HG03280 (cell line): ENCODE measurements around the gene PXDC1.

Source experiments
- ATAC-seq: cut with Tn5 transposase; IDR thresholded peaks from one replicate; pipeline ENCODE4 v1.9.1; 2021; ENCODE audit warnings: mild to moderate bottlenecking, moderate library complexity; ENCODE audit not compliant: unreplicated experiment

Gene PXDC1, protein sequence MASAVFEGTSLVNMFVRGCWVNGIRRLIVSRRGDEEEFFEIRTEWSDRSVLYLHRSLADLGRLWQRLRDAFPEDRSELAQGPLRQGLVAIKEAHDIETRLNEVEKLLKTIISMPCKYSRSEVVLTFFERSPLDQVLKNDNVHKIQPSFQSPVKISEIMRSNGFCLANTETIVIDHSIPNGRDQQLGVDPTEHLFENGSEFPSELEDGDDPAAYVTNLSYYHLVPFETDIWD

DNA sequence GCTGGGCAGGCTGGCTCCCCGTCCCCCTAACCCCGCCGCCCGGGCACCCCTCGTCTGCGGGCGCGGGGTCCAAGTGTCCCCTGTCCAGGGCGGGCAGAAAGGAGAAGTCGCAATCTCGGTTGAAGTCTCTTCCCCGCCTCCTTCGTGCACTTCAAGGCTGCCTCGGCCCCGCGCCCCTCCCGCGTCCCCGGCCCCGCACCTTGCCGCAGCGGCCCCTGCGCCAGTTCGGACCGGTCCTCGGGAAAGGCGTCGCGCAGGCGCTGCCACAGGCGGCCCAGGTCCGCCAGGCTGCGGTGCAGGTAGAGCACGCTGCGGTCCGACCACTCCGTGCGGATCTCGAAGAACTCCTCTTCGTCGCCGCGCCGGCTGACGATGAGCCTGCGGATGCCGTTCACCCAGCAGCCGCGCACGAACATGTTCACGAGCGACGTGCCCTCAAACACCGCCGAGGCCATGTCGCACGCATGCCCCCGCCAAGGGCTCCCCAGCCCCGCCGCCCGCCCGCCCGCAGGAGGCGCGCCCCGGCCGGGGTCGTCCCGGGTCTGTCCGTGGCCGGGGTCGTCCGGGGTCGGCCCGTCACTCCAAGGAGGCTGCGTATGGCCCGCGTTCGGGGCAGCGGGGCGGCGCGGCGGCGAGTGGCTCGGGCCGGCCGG is at the start of gene PXDC1:
PXDC1 (minus strand) TSS at position 637 of the 653 bp plus-strand sequence; CDS start at position 455, 182 bp downstream.
- peak; percentile 16 for ATAC-seq

DNA sequence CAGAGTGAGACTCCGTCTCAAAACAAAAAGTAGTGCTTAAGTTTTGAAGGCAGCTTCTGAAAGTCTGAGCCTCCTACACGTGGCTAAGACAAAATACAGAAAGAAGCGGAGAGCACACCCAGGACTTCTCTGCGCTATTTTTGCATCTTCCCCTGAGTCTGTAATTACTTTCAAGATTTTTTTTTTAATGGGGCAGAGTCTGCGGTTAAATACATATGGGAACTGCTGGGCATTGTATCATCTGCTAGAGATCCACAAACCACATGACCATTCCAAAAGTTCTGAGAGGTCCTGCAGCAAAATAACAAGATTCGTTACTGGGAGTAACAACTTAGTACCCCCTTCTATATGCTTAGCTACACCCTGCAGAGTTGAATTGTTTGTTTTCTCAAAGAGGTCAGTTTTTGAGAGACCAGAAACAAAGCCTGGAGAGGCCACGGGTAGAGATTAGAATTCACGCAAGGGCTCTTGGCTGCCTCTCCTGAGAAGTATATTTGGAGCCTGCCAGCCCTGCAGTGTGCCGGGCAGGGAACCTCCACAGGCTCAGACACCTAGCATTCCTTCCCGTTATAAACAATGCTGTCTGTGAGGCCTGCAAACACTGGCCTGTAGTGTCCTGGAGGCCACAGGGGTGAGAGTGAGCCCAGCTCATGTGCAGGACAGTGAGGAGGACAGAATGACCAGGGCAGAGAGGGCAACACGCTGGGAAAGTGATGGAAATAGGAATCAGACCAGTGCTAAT is 49.5 kb upstream of the PXDC1 start:
- no peak for ATAC-seq

DNA sequence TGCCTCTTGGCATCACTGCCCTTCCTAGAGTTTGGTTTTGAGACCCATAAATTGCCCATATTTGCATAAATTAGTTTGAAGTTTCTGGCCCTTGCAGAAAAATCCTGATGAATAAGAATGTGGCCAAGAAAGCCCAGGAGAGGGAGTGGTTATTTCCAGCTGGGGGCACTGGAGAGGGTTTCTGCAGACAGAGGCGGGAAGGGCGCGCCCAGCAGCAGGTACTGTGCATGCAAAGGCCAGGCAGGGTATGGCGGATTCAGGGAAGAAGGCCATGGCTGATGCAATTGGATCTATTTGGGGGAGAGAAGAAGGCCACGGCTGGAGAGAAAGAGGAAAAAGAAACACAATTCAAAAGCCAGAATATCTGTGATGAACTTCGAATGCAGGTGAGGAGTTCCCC is 48.2 kb upstream of the PXDC1 start:
- no peak for ATAC-seq

DNA sequence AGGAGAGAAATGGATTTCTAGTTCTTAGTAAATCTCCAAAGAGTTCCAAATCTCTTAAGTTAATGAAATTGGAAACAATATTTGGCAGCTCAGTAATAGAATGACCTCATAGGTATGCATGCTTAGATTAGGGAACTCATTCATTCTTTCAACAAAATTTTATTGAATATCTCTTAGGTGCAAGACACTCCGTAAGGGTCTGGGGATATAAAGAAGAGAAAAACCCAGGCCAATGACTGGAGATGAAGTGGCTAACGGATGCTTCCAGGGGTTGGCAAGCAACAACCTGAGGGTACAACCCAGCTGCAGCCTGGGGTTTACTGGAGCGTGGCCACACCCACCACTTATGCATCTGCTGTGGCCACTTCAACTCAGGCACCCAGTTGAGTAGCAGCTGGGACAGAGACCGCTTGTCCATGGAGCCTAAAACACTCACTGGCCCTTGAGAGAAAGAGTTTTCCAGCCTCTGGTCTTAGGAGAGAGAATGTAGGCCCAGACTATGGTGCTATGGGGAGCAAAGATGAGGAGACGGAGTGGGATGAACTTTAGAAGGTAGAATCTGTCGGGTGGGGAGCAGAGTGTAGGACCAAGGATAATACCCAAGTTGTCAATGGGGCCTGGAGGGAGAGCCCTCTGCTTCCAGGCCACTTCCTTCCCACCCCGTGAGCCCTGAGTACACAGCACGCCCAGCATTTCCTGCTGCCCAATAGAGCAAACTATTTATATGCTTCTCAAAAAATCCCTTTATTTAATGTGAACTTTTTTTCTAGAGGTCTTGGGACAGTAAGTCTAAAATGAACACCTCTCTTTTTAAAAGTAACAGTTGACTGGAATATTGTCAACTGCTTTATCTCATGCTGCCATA is 46.8 kb upstream of the PXDC1 start:
- ATAC-seq: no peak

DNA sequence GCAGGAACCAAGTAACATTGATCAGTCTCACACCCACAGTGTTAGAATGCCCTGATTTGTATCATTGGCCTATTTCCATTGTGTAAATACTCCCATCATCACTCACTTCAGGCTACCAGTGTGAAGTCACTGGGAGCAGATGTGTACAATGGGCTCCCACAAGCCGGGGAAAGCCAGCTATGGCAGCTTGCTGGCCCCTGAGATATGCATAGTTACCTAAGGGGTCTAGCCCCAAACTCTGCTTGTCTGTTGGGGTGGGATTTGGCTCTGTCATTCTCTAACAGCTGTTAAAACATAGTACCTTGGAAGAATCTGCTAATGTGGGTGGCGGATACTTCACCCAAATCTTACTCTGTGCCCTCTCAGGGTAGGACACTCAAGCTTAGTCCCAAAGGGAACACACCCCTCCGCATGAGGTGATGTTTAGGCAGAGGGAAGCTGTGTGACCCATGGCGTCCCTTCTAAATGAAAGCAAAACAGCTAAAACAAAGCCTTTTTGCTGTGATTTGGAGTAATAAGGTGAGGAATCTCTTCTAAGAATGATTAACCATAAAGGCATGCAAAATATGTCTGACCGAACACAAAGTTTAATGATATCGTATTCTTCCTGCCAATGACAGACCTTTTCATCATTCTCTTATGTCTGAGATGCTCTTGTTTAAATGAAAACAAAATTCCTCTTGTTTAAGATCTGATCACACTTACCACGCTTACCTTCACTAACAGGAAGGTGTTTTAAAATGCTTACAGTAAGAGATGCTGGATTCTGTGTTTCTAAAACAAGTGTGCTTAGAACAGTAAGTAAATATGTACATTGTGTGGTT is 45.9 kb upstream of the PXDC1 start:
- ATAC-seq: no peak

DNA sequence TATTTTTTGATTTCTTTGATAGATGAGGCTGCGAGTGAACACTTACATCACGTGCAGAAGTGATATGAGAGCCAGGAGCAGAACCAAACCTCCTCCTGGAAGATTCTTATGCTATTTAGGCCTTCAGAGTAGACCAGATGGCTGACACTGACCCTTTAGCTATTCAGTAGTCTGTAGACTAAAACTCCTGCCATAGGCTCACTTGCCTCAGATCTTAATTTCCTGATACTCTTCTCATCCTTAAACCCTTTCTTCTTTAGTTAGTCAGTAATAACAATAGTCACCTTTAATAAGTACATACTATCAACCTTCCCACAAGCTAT is 45.2 kb upstream of the PXDC1 start:
- ATAC-seq: no peak

DNA sequence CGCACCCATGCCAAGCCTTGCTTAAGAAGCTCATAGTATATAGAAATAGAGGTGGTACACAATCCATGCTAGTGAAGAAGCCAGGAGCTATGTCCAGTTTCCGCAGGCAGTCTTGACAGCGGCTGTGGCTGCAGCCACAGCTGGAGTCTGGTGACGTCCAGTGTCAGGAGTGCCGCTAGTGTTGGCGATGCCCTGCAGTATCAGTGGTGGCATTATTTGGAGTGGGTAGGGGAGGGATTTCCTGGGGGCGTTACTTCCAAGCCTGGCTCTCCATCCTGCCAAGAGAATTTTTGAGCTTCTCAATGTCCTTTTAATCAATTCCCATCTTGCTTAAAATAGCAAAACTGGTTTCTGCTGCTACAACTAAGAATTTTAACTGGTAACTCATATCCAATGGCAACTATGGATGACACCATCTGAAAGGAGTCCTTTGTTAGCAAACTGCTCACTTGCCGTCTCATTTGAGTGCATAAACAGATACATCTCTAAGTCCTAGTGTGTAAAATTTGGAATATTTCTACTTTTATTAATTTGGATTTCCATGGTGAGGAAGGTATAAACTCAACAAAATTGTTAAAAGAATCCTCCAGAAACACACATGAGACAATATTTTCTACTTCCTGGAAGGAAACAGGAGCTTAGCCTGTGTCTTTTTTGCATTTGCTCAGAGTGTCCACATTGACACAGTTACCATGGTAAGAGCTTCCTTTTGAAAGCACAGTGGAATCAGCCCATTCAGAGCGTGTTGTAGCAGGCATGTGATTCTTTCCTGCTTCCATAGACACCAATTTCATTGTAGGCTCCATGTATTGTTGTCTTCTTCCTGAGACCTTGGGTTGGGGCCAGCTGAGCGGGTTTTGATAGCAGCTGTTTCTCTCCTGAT is 44.6 kb upstream of the PXDC1 start:
- ATAC-seq: no peak

DNA sequence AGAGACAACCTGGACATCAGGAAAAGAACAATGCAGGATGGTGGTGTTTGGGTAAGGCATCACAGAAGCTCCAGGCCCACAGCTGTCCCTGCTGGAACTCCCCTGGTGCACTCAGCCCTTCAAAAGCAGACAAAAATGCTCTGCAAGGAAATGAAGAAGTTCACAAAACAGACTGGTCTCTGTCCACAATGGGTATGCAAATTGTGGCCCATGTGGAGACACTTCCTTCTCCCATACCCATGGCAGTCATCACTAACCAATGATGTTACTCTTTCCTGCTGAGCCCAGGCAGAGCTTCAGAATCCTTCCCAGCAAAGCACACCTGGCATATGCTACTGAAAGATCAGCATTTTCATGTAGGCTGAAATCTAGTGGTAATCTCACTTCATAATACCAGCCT is 42.6 kb upstream of the PXDC1 start:
- ATAC-seq: peak; percentile 49

DNA sequence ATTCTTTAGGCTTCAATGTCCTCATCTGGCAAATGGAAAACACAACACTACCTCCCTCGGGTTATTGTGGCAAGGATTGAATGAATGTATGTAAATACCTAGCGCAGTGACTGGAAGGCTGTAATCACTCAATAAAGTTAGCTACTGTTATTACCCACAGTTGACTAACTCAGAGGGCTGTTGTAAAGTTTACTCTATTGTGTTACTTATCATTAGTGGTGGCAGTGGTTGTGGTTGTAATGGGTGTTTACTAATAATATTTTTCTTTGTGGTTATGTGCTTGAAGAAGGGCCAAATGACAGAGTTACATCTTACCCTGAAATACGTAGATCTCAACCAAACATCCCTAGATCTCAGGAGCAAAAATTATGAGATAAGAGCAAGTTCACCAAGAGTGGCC is 42.0 kb upstream of the PXDC1 start:
- no peak for ATAC-seq

DNA sequence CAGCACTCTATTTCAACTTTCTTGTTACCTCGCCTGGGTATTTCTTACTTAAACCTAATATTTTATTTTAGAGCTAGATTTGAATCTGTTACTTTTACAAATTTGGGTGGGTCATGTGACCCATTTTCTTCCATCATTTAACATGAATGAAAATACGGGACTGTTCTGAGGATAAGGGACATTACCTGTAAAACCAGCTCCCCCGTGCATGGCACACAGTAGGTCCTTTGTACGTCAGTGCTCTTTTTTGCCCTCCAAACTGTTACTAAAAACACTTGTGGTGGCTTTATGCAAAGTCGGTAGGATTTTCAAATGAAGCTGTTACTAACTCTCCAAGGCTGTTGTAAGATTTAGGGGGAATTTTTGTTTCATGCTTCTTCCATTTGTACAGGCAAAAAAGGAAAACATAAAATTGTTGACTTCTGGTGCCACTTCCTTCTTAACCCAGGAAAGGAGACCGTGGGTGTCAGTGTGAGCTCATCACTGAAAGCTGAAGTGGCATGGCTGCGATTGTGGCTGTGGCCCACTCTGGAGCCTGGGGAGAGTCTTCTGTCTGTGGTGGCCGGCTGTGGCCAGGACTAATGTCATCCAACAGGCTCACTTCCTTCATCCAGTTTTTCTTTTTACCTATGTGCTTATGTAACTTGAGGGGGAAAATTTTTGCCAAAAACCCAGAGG is 40.2 kb upstream of the PXDC1 start:
- no peak for ATAC-seq

DNA sequence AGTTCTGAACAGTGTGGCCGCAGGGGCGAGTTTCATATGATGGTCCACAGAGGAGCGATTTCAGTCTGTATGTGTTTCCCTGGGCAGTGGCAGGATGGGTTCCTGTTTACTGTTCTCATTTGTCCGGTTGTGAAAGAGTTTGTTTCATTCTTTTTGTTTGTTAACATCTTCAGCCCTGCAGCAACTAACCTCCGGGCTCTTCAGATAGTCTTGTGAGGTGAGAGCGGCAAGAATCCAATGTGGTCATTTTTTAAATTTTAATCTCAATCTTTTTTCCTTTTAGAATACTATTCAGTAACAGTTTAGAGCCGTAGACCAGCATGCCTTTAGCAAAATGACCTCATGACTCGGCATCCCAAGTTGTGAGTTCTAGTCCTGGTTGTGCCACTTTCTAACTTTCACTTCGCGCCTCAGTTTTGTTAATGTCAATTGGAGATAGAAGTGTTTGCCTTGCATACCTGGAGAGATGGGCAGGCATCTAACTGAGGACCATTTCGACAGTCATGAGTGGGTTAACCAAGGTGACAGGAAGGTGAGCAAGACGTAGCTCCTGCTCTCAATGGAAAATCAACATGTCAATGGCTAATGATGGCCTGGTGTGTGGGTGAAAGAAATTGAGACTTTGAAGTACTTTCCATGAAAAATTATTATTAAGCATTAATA is 38.5 kb upstream of the PXDC1 start:
- no peak for ATAC-seq

DNA sequence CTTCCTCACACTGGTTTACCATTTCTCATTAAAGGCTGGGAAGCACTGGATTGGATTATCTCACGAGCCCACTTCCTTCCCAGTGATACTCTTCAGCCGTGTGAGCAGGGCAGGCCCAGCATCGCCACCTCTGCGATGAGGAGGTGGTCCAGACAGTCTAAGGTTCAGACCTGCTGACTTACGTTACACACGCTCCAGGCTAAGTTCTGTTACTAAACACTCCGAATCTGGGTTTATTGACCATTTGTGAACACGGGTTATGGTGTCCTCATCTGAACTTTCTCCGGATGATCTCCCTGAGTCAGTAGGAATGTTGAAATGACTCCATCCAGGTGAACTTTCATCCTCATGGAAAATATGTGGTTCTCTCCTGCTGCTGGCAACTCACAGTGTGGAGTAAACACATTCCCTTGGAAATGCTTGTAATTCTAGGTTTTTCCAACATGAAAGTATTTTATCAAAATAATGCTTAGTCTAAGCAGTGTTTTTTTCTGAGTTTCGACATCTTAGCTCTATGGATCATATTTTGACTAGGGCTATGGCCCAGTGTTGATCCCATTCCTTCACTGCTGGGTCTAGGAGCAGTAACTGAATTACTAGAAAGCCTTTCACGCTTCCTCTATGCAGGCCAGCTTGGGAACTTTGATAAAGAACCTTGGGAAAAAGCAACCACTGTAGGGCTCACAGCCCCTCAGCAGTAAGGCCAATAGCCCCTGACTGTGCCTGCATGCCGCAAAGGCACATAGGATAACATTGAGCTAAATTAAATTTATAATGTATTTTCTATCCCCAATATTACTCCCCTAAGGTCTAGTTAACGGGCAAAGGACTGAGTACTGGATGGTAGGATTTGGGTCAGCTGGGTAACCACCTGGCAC is 37.7 kb upstream of the PXDC1 start:
- no peak for ATAC-seq

DNA sequence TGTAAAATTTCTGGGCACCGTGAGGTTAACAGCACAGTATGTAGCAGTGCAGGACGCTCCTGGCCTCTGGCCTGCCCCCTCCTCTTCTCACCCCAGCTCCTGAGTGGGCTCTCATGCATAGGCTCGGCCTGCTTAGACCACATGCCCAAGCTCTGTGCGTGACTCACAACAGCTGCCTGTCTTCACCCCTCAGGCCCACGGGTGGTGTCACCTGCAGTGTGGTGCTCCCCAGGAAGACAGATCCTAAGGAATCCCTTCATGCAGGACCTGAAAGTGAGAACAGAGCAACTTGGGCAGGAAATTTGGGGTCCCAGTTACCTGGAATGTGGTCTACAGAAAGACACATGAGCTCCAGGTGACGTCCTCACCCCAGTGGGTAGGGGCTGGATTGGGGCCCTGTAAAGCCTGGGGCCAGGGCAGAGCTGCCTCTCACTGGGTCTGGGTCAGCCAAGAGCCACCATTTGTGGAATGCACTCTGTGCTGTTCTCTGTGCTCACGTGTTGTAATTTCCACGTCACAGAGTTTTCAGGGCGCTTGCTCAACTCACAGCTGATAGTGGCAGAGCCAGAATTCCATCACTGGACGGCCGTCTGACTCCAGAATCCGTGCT is 37.0 kb upstream of the PXDC1 start:
- no peak for ATAC-seq

DNA sequence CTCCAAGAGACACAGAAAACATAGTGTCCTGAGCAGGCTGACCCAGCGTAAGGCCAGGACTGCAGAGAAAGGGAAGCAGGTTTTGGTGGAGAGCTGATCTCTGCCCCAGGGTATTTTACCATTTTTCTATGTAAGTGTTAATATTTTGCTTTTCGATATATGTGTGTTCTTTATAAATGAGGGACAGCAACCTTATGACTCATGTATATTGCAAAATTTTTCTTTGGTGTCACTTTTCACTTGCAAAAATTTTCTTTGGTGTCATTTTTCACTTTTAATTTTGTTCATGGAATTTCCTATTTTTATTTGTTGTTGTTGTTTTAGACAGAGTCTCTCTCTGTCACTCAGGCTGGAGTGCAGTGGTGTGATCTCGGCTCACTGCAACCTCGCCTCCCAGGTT is 34.6 kb upstream of the PXDC1 start:
- ATAC-seq: no peak

DNA sequence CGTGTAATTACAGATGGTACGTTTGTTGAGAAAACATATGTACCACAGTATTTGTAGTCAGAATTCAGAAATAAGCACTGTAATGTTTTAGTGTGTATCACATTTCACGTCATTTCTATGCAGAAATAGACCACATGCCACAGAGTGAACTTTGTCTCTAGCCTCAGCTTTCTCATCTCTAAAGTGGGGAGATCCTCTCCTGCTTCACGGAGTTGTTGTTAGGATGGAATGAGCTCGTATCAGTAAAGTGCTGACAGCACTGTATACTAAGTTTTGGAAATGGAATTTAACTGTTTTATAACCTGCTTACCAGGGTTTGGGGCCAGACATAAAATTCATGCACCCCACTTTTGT is 34.2 kb upstream of the PXDC1 start:
- ATAC-seq: no peak

DNA sequence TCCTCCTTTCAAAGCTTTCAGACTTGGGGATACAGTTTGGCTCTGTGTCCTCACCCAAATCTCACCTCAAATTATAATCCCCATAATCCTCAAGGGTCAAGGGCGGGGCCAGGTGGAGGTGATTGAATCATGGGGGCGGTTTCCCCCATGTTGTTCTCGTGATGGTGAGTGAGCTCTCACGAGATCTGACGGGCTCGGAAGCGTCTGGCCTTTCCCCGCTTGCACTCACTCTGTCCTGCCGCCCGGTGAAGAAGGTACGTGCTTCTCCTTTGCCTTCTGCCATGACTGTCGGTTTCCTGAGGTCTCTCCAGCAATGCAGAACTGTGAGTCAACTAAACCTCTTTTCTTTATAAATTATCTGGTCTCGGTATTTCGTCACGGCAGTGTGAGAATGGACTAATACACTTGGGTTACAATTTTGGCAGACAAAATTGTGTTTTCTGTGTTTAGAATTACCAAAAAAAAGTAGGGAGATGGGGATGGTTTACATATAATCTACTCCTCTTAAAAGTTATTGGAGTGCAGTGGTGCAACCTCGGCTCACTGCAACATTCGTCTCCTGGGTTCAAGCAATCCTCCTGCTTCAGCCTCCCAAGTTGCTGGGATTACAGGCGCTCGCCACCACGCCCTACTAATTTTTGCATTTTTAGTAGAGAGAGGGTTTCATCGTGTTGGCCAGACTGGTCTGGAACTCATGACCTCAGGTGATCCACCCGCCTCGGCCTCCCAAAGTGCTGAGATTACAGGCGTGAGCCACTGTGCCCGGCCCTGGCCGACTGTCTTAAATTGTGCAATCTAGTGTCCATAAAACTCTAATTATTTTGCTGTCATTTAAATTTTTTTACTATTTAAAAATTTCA is 33.6 kb upstream of the PXDC1 start:
- no peak for ATAC-seq
